Ovary (tissue), 3 donors: ENCODE data around the gene TOMM6.
"Not testable (repeated sequence)": the region's sequence is repeated elsewhere in the genome, so short reads cannot be mapped to it uniquely, and the experiment has no call there.

ENCODE experiments used
- EP300 ChIP-seq: sonication (generic); formaldehyde crosslinking; IDR thresholded peaks from one replicate; pipeline ENCODE4 v1.6.1; 2017; ENCODE audit warnings: antibody characterized with exemption
- POLR2A ChIP-seq: fragments of 450-650 bp; IDR thresholded peaks from one replicate; pipeline ENCODE4 v1.6.1; 2017; ENCODE audit warnings: antibody characterized with exemption, mild to moderate bottlenecking, moderate library complexity
- TF ChIP-seq, protein P1 (sequence below), 3 donors: fragments of 450-650 bp in 2 of 3; fragments of 200-600 bp in 1 of 3; IDR thresholded peaks; one replicate each; pipeline versions ENCODE4 v1.5.1 to v1.8.0; 2016 to 2022; ENCODE audit warnings: antibody characterized with exemption in 3 of 3, mild to moderate bottlenecking in 1 of 3
- donor health status: DM: no; HTN: no; CAD: no.

DNA sequence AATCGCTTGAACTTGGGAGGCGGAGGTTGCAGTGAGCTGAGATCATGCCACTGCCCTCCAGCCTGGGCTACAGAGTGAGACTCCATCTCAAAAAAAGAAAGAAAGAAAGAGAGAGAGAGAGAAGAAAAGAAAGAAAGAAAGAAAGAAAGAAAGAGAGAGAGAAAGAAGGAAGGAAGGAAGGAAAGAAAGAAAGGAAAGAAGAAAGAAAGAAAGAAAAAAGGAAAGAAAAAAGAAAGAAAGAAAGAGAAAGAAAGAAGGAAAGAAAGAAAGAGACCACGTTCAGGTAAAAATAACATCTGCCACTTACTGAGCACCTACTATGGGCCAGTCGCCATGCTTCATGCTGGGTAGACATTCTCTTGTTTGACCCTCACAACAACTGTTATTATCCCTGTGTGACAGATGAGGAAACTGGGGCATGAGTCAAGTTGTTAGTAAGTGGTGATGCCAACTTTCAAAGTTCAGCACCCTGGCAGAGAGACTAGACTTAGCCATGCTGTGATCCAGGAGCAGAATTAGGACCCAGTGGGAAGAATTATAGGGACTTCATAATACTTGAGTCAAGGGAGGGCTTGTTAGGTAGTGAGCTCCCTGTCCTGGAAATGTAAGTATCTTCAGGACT, 21.3 kb upstream of the TOMM6 start:
- TF ChIP-seq, protein P1, sequence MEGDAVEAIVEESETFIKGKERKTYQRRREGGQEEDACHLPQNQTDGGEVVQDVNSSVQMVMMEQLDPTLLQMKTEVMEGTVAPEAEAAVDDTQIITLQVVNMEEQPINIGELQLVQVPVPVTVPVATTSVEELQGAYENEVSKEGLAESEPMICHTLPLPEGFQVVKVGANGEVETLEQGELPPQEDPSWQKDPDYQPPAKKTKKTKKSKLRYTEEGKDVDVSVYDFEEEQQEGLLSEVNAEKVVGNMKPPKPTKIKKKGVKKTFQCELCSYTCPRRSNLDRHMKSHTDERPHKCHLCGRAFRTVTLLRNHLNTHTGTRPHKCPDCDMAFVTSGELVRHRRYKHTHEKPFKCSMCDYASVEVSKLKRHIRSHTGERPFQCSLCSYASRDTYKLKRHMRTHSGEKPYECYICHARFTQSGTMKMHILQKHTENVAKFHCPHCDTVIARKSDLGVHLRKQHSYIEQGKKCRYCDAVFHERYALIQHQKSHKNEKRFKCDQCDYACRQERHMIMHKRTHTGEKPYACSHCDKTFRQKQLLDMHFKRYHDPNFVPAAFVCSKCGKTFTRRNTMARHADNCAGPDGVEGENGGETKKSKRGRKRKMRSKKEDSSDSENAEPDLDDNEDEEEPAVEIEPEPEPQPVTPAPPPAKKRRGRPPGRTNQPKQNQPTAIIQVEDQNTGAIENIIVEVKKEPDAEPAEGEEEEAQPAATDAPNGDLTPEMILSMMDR (IDR thresholded peaks at IDR 0.05), result not testable (repeated sequence)
- TF ChIP-seq EP300, POLR2A: not testable (repeated sequence)
